VCaP (cell line): Measurements from ENCODE around the gene NECAB3.

Experiments
- H3K27ac ChIP-seq: fragments of 450-650 bp; 2 replicates; pipeline ENCODE4 v1.5.1; 2017
- TF ChIP-seq, protein P1 (sequence below): fragments of 450-650 bp; conservative IDR thresholded peaks from 2 replicates; pipeline ENCODE4 v1.5.1; 2017; ENCODE audit warnings: mild to moderate bottlenecking, moderate library complexity

NECAB3 gene

DNA sequence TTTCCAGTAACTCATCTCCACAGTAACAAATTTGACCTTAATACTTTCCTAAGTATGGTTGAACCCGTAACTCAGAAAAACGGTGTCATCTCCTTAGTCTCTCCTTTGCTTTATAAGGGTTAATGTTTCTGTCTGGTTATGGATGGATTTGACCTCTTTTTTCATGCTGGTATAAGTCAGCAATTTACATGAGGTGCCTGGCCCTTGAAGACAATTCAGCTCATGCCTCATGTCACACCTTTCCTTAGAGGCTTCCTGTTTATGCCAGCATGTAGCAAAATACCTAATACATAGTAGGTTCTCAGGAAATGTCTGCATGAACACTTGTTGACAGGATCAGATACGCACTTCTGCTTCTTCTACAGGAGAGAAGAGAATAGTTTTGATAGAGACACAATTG, 49.8 kb downstream of the NECAB3 start:
- no peak overlapping the region for H3K27ac ChIP-seq
- TF ChIP-seq, protein P1, sequence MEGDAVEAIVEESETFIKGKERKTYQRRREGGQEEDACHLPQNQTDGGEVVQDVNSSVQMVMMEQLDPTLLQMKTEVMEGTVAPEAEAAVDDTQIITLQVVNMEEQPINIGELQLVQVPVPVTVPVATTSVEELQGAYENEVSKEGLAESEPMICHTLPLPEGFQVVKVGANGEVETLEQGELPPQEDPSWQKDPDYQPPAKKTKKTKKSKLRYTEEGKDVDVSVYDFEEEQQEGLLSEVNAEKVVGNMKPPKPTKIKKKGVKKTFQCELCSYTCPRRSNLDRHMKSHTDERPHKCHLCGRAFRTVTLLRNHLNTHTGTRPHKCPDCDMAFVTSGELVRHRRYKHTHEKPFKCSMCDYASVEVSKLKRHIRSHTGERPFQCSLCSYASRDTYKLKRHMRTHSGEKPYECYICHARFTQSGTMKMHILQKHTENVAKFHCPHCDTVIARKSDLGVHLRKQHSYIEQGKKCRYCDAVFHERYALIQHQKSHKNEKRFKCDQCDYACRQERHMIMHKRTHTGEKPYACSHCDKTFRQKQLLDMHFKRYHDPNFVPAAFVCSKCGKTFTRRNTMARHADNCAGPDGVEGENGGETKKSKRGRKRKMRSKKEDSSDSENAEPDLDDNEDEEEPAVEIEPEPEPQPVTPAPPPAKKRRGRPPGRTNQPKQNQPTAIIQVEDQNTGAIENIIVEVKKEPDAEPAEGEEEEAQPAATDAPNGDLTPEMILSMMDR, result no peak

DNA sequence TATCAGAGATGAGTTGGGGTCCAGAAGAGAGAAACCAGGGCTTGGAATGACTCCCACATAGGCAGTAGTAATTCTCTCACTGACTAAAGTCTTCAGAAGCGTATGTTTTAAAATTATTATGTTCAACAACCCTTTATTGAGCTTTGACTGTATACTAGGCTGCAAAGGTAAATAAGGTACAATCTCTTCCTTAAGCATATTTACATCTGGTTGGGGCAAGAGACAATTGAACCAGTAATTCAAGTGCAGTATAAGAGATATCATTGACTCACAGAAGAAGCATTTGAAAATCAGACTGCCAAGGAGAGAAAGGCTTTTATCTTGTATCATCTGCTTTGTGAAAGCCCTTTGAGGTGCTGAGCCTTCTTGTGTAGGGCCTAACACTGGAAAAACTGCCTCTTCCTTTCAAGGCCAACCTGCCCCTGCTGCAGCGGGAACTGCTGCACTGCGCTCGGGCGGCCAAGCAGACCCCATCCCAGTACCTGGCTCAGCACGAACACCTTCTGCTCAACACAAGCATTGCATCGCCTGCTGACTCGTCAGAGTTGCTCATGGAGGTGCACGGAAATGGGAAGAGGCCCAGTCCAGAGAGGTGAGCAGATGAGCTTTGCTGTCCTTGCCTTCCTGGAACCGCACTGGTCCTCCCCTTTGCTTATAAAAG, 51.4 kb downstream of the NECAB3 start:
- TF ChIP-seq, protein P1, result no peak
- H3K27ac ChIP-seq, result peak overlapping the region; percentile 35

GRCh38 chr20:33621717-33622400, 52.4 kb downstream of the NECAB3 start:
- H3K27ac ChIP-seq, result peak overlapping the region; percentile 35
- TF ChIP-seq, protein P1, result no peak

DNA sequence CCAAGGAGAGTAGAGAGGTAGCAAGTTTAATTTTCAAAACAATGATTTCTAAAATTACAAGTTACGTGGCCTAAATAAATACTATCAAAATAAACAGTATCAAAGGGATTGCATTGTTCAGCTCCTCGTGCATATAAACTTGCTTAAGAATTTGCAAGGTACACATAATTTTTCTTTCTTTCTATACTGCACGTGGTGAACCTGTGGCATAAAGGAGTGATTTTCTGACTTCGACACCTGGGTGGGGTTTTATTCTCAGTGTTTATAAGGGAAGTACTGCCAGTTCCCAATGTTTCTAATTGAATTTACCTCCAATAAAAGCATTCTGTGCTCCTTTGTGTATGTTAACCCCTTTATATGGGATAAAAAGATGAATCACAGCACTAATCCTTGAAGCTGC, 62.2 kb downstream of the NECAB3 start:
- H3K27ac ChIP-seq, result peak overlapping the region; percentile 75
- TF ChIP-seq, protein P1, result no peak

- TF ChIP-seq, protein P1, result no peak
- peak overlapping the region; percentile 75 for H3K27ac ChIP-seq
Measured at GRCh38 chr20:33611106-33611505, 63.1 kb downstream of the NECAB3 start.

- TF ChIP-seq, protein P1, result no peak
- H3K27ac ChIP-seq, result no peak overlapping the region; the same call in 1 of the 2 replicates
Measured at GRCh38 chr20:33609504-33609903, 64.7 kb downstream of the NECAB3 start.
